Sigmoid colon (tissue), 7 donors: ENCODE data around the gene RAET1G. TPM values are rescaled to one million over a fixed set of nuclear protein-coding genes. Genes with fewer than 3 reads are reported as not detected.
A peak's percentile ranks its signal among the peaks of the same experiment; 100 is the strongest.
"Not testable (repeated sequence)": the region's sequence is repeated elsewhere in the genome, so short reads cannot be mapped to it uniquely, and the experiment has no call there.

Source experiments
- DNase-seq: peaks from one replicate; pipeline ENCODE4 v3.0.0-alpha.2; 2019
- H3K27ac ChIP-seq, 4 donors: fragments of 200-600 bp; sonication (generic); one replicate each; pipeline ENCODE4 v1.5.1; 2016 to 2019; ENCODE audit warnings: mild to moderate bottlenecking in 1 of 4
- H3K27me3 ChIP-seq, 3 donors: fragments of 200-600 bp; sonication (generic); one replicate each; pipeline ENCODE4 v1.5.1; 2019; ENCODE audit warnings: mild to moderate bottlenecking in 1 of 3
- H3K36me3 ChIP-seq, 4 donors: fragments of 200-600 bp; sonication (generic); one replicate each; pipeline ENCODE4 v1.5.1; 2016 to 2019
- H3K4me1 ChIP-seq, 4 donors: fragments of 200-600 bp; sonication (generic); one replicate each; pipeline ENCODE4 v1.5.1; 2017 to 2019
- H3K4me3 ChIP-seq, 4 donors: fragments of 200-600 bp; sonication (generic); one replicate each; pipeline ENCODE4 v1.5.1; 2017 to 2019; ENCODE audit warnings: mild to moderate bottlenecking in 2 of 4, moderate library complexity in 1 of 4
- H3K9me3 ChIP-seq, 4 donors: fragments of 200-600 bp in 3 of 4; sonication (generic) in 3 of 4; one replicate each; pipeline versions ENCODE4 v1.5.1 to v1.6.1; 2013 to 2019
- CTCF ChIP-seq, 4 experiments: fragments of 450-650 bp in 3 of 4; fragments of 200-600 bp in 1 of 4; IDR thresholded peaks; one replicate each; pipeline ENCODE4 v1.5.1; 2016 to 2019; ENCODE audit warnings: antibody characterized with exemption in 4 of 4, mild to moderate bottlenecking in 3 of 4, moderate library complexity in 2 of 4
- EP300 ChIP-seq, 4 donors: sonication (generic); formaldehyde crosslinking; IDR thresholded peaks; one replicate each; pipeline ENCODE4 v1.6.1; 2017; ENCODE audit warnings: antibody characterized with exemption in 4 of 4
- POLR2A ChIP-seq, 2 donors: fragments of 450-650 bp; IDR thresholded peaks; one replicate each; pipeline ENCODE4 v1.6.1; 2016; ENCODE audit warnings: antibody characterized with exemption in 2 of 2, mild to moderate bottlenecking in 2 of 2, moderate library complexity in 2 of 2
- POLR2AphosphoS5 ChIP-seq, 4 donors: sonication (generic); formaldehyde crosslinking; IDR thresholded peaks; one replicate each; pipeline ENCODE4 v1.6.1; 2017; ENCODE audit warnings: antibody characterized with exemption in 4 of 4
- WGBS, 2 donors: extraction: QIAGEN DNeasy Blood & Tissue Kit; methylation state at CpG; one replicate each; pipeline ENCODE4 v1.1.7; 2013; 5-methylcytosine and 5-hydroxymethylcytosine counted together
- intact Hi-C: fragments of 100-400 bp; cut with DNase I; formaldehyde crosslinking; loops from one replicate; pipeline ENCODE4 v1.15.1; 2023
- polyA plus RNA-seq, 3 donors: library from polyadenylated mRNA; stranded (reverse); fragments of 200-250 nt; gene quantifications; one replicate each; pipeline ENCODE4 v1.2.3, GENCODE V29; 2013
- total RNA-seq, 4 donors: library from RNA; depleted of rRNA; stranded (reverse); fragments of >200 nt; gene quantifications; one replicate each; pipeline ENCODE4 v1.1.0, GENCODE V29; 2016
- donor health status: healthy with polysubstance abuse.
- donor health status: Bipolar disorder and iron deficiency.
- donor health status: healthy.

RAET1G gene
- total and polyA plus RNA-seq, 7 donors, result 0.23 TPM; not detected in 6

- no peaks in the 10 kb centered on the region for H3K9me3 ChIP-seq
- WGBS, 2 donors, result 48 to 69% methylated on average over 6 to 7 of the region's 7 CpGs
- TF ChIP-seq POLR2A (IDR thresholded peaks at IDR 0.05), result no peak
- TF ChIP-seq EP300 (IDR thresholded peaks at IDR 0.05), result no peak
- peaks cover 0 to 28% (median 26%) of the 10 kb centered on the region in 4 donors for H3K4me1 ChIP-seq
- intact Hi-C loops, result no loop called here
- H3K27ac ChIP-seq, result no peak overlapping the region
- peaks cover 22 to 95% (median 59%) of the 10 kb centered on the region in 3 donors for H3K27me3 ChIP-seq
- DNase-seq, result peak; percentile 38
- H3K4me3 ChIP-seq, result no peak overlapping the region
- H3K36me3 ChIP-seq, result no peaks in the 10 kb centered on the region
Measured at GRCh38 chr6:149962461-149963211, 39.7 kb upstream of the RAET1G start.

GRCh38 chr6:149961728-149962425 lies 39.0 kb upstream of the RAET1G start:
- no peaks in the 10 kb centered on the region for H3K9me3 ChIP-seq
- no peak for DNase-seq
- peaks cover 0 to 28% (median 26%) of the 10 kb centered on the region in 4 donors for H3K4me1 ChIP-seq
- no peaks in the 10 kb centered on the region for H3K36me3 ChIP-seq
- H3K4me3 ChIP-seq, result no peak overlapping the region
- 52 to 69% methylated on average over 6 of the region's 6 CpGs for WGBS, 2 donors
- intact Hi-C loops, result no loop called here
- H3K27ac ChIP-seq, result no peak overlapping the region
- TF ChIP-seq EP300 (IDR thresholded peaks at IDR 0.05) (no peak), POLR2A (IDR thresholded peaks at IDR 0.05) (no peak), CTCF (IDR thresholded peaks at IDR 0.05) (no peak), POLR2AphosphoS5 (IDR thresholded peaks at IDR 0.05) (no peak)
- peaks cover 22 to 95% (median 56%) of the 10 kb centered on the region in 3 donors for H3K27me3 ChIP-seq

GRCh38 chr6:149960488-149960887 lies 37.6 kb upstream of the RAET1G start:
- no peak overlapping the region for H3K27ac ChIP-seq
- TF ChIP-seq EP300 (IDR thresholded peaks at IDR 0.05), result no peak
- no peak for TF ChIP-seq POLR2A (IDR thresholded peaks at IDR 0.05)
- TF ChIP-seq POLR2AphosphoS5 (IDR thresholded peaks at IDR 0.05), result no peak
- TF ChIP-seq CTCF (IDR thresholded peaks at IDR 0.05), result no peak
- intact Hi-C loops, result no loop called here
- DNase-seq, result no peak
- 63 to 77% methylated on average over 6 of the region's 6 CpGs for WGBS, 2 donors
- H3K36me3 ChIP-seq, result no peaks in the 10 kb centered on the region
- peaks cover 0 to 26% (median 24%) of the 10 kb centered on the region in 4 donors for H3K4me1 ChIP-seq
- H3K27me3 ChIP-seq, result peaks cover 24 to 94% (median 63%) of the 10 kb centered on the region in 3 donors
- no peaks in the 10 kb centered on the region for H3K9me3 ChIP-seq
- H3K4me3 ChIP-seq, result no peak overlapping the region

- WGBS, 2 donors, result 60 to 82% methylated on average over 2 to 3 of the region's 4 CpGs
- intact Hi-C loops, H3K4me3 ChIP-seq: not testable (repeated sequence)
Measured at GRCh38 chr6:149959806-149960205, 36.9 kb upstream of the RAET1G start.

GRCh38 chr6:149958124-149958523 lies 35.2 kb upstream of the RAET1G start:
- WGBS, 2 donors, result 12 to 50% methylated on average over 3 of the region's 3 CpGs
- H3K4me3 ChIP-seq, DNase-seq, H3K27ac ChIP-seq, H3K36me3 ChIP-seq, H3K4me1 ChIP-seq, H3K9me3 ChIP-seq, intact Hi-C loops: not testable (repeated sequence)
- H3K27me3 ChIP-seq, result peaks cover 9 to 93% (median 56%) of the 10 kb centered on the region in 3 donors

More at GRCh38 chr6:149959806-149960205, 36.9 kb upstream of the RAET1G start:
- not testable (repeated sequence) for DNase-seq, H3K27ac ChIP-seq, H3K36me3 ChIP-seq, H3K9me3 ChIP-seq
- Histone ChIP-seq H3K4me1 (peaks cover 0 to 19% (median 17%) of the 10 kb centered on the region in 4 donors), H3K27me3 (peaks cover 19 to 94% (median 62%) of the 10 kb centered on the region in 3 donors)

- H3K27ac ChIP-seq, H3K4me3 ChIP-seq, intact Hi-C loops, H3K36me3 ChIP-seq, H3K4me1 ChIP-seq, H3K9me3 ChIP-seq: not testable (repeated sequence)
- H3K27me3 ChIP-seq, result peaks cover 19 to 94% (median 53%) of the 10 kb centered on the region in 3 donors
- peak; percentile 26 for DNase-seq
- 25 to 37% methylated on average over 7 of the region's 7 CpGs for WGBS, 2 donors
Measured at GRCh38 chr6:149955654-149956317, 32.9 kb upstream of the RAET1G start.

GRCh38 chr6:149954984-149955653 lies 32.2 kb upstream of the RAET1G start:
- H3K36me3 ChIP-seq, H3K27ac ChIP-seq, H3K4me1 ChIP-seq, H3K4me3 ChIP-seq, intact Hi-C loops, H3K9me3 ChIP-seq, DNase-seq: not testable (repeated sequence)
- H3K27me3 ChIP-seq, result peaks cover 19 to 93% (median 58%) of the 10 kb centered on the region in 3 donors
- WGBS, 2 donors, result 11 to 12% methylated on average over 13 of the region's 21 CpGs

- WGBS, 2 donors, result 8 to 9% methylated on average over 34 to 46 of the region's 53 CpGs
- H3K27ac ChIP-seq, H3K4me3 ChIP-seq, intact Hi-C loops, H3K4me1 ChIP-seq, H3K9me3 ChIP-seq, H3K36me3 ChIP-seq: not testable (repeated sequence)
- DNase-seq, result peak; percentile 45
- peaks cover 19 to 94% (median 58%) of the 10 kb centered on the region in 3 donors for H3K27me3 ChIP-seq
Measured at GRCh38 chr6:149954328-149954983, 31.5 kb upstream of the RAET1G start.

- peaks cover 19 to 94% (median 58%) of the 10 kb centered on the region in 3 donors for H3K27me3 ChIP-seq
- H3K4me1 ChIP-seq, DNase-seq, H3K36me3 ChIP-seq, H3K27ac ChIP-seq, H3K4me3 ChIP-seq, H3K9me3 ChIP-seq, intact Hi-C loops: not testable (repeated sequence)
- 4 to 6% methylated on average over 3 of the region's 10 CpGs for WGBS, 2 donors
Measured at GRCh38 chr6:149953934-149954327, 31.0 kb upstream of the RAET1G start.
